HUES6 (cell line): ENCODE measurements around the gene KLRC3.
"Not testable (repeated sequence)": the region's sequence is repeated elsewhere in the genome, so short reads cannot be mapped to it uniquely, and the experiment has no call there.

Experiments used
- H3K27ac ChIP-seq: 2 replicates; pipeline ENCODE4 v1.7.0; 2013; ENCODE audit warnings: low read depth, mild to moderate bottlenecking, low read length, inconsistent platforms
- H3K27me3 ChIP-seq: 2 replicates; pipeline ENCODE4 v1.6.1; 2013; ENCODE audit warnings: low read length; ENCODE audit not compliant: control insufficient read depth, insufficient read depth
- H3K36me3 ChIP-seq: 2 replicates; pipeline ENCODE4 v1.6.1; 2013; ENCODE audit warnings: low read length; ENCODE audit not compliant: control insufficient read depth, insufficient read depth
- H3K4me1 ChIP-seq: 2 replicates; pipeline ENCODE4 v1.6.1; 2013; ENCODE audit warnings: low read length; ENCODE audit not compliant: control insufficient read depth, insufficient read depth
- H3K4me3 ChIP-seq: 2 replicates; pipeline ENCODE4 v1.5.1; 2013; ENCODE audit warnings: low read depth, low read length
- H3K9ac ChIP-seq: one replicate; pipeline ENCODE4 v1.6.1; 2013; ENCODE audit warnings: mild to moderate bottlenecking, low read length
- H3K9me3 ChIP-seq: 2 replicates; pipeline ENCODE4 v1.6.1; 2013; ENCODE audit warnings: low read depth, low read length; ENCODE audit not compliant: control insufficient read depth, insufficient read depth

Gene KLRC3

DNA sequence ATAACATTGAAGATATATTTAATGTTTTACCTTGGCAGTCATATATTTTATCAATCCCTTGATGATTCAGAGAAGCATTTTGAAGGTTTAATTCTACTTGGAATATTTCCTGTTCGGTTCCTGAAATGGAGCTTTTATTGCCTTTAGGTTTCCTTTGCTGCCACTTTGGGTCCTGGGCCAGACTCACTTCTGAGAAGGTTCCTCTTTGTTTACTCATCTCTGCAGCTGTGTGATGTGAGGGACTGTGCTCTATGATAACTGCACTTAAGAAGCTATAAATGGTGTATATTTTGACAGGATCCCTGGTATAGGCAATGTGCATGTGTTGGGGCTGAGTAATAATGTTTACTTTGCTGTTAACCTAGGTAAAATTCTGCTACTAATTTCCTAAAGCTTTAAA lies at the start of gene KLRC3:
KLRC3 (minus strand) TSS at position 262 of the 400 bp plus-strand sequence; CDS start at position 217, 45 bp downstream.
- H3K4me3 ChIP-seq, H3K9ac ChIP-seq, H3K27me3 ChIP-seq, H3K27ac ChIP-seq, H3K9me3 ChIP-seq, H3K4me1 ChIP-seq, H3K36me3 ChIP-seq: not testable (repeated sequence)

DNA sequence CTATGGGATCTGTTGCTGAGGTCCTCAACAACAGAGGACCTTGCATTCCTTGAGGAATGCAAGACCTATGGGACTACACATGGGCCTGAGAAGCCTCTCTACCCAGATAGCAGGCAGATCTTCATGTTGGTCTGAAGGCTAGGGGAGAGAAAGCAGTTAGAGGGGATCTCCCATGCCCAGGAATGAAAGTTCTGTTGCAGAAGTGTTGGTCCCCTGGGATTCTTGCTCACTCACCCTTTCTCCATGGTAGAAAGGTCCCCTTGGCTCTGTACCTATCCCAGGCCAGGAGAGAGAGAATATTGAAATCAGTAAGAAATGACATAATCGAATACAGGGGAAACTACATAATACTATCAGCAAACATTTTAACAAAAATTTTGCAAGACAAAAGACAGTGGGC lies 49.3 kb upstream of the KLRC3 start:
- no peaks in the 10 kb centered on the region; the same call in none of the 2 replicates for H3K9me3 ChIP-seq
- H3K4me1 ChIP-seq = no peaks in the 10 kb centered on the region
- H3K36me3 ChIP-seq = no peaks in the 10 kb centered on the region
- no peaks in the 10 kb centered on the region for H3K27me3 ChIP-seq
- no peak overlapping the region for H3K9ac ChIP-seq
- H3K4me3 ChIP-seq = no peak overlapping the region
- H3K27ac ChIP-seq = no peak overlapping the region

DNA sequence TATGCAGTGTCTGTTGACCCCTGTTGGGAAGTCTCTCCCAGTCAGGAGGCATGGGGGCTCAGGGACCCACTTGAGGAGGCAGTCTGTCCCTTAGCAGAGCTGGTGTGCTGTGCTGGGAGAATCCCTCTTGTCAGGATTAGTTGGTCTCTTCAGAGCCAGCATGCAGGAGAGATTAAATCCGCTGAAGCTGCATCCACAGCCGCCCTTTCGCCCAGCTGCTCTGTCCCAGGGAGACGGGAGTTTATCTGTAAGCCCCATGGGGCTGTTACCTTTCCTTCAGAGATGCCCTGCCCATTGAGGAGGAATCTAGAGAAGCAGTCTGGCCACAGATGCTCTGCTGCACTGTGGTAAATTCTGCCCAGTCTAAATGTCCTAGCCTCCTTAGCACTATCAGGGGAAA lies 45.9 kb upstream of the KLRC3 start:
- Histone ChIP-seq H3K4me3 (no peak overlapping the region), H3K9ac (no peak overlapping the region), H3K27me3 (no peaks in the 10 kb centered on the region)

DNA sequence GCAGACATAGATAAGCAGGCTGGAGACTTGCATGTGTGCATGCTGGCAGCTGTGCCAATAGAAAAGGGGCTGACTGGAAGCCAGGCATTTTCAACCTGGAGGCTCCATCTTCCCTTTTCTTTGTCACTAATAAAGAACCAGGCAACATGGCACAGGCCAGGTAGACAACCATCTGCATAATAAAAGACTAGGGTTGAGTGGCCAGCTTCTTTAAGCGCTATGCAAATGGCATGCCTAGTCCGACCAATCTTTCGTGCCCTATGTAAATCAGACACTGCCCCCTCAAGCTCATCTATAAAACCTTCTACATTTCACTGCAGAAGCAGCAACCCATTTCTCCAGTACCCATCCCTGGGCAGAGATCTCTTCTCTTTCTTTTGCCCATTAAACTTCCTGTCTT lies 37.4 kb upstream of the KLRC3 start:
- Histone ChIP-seq H3K4me1 (peaks cover 10% of the 10 kb centered on the region), H3K9ac (no peak overlapping the region), H3K9me3 (peaks cover 7% of the 10 kb centered on the region; the same call in 1 of the 2 replicates), H3K36me3 (no peaks in the 10 kb centered on the region), H3K27ac (peak overlapping the region; percentile 73), H3K27me3 (no peaks in the 10 kb centered on the region), H3K4me3 (no peak overlapping the region)

More for the DNA sequence above, 45.9 kb upstream of the KLRC3 start:
- no peaks in the 10 kb centered on the region for H3K36me3 ChIP-seq
- no peak overlapping the region for H3K27ac ChIP-seq
- no peaks in the 10 kb centered on the region for H3K4me1 ChIP-seq
- no peaks in the 10 kb centered on the region; the same call in none of the 2 replicates for H3K9me3 ChIP-seq

DNA sequence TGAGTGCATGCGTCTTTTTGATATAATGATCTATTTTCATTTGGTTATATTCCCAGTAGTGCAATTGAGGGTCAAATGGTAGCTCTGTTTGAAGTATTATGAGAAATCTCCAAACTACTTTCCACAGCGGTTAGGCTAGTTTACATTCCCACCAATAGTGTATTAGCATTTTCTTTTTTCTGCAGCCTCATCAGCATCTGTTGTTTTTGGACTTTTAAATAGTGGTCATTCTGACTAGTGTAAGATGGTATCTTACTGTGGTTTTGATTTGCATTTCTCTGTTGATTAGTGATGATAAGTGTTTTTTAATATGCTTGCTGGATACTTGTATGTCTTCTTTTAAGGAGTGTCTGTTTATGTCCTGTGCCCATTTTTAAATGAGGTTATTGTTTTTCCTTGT lies 36.5 kb upstream of the KLRC3 start:
- H3K27me3 ChIP-seq = no peaks in the 10 kb centered on the region
- no peak overlapping the region for H3K4me3 ChIP-seq
- H3K4me1 ChIP-seq = peaks cover 10% of the 10 kb centered on the region
- peaks cover 7% of the 10 kb centered on the region; the same call in 1 of the 2 replicates for H3K9me3 ChIP-seq
- H3K36me3 ChIP-seq = no peaks in the 10 kb centered on the region
- no peak overlapping the region for H3K27ac ChIP-seq
- H3K9ac ChIP-seq = no peak overlapping the region

DNA sequence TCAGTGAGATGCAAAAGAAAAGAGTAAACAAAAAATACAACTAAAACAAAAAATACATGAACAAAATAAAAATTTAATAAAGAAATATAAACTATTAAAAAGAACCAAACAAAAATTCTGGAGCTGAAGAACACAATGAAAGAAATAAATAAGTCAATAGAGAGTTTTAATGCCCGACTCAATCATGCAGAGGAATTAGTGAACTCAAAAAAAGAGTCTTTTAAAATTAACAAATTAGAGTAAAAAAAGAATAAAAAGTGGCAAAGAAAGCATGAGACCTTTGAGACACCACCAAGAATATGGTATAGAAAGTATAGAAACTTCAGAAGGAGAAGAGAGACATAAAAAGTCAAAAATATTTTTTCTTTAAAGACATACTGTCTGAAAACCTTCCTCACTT lies 35.4 kb upstream of the KLRC3 start:
- no peaks in the 10 kb centered on the region for H3K27me3 ChIP-seq
- H3K4me3 ChIP-seq = no peak overlapping the region
- no peak overlapping the region for H3K27ac ChIP-seq
- no peak overlapping the region for H3K9ac ChIP-seq
- H3K4me1 ChIP-seq = peaks cover 10% of the 10 kb centered on the region
- no peaks in the 10 kb centered on the region for H3K36me3 ChIP-seq
- H3K9me3 ChIP-seq = peaks cover 7% of the 10 kb centered on the region; the same call in 1 of the 2 replicates

DNA sequence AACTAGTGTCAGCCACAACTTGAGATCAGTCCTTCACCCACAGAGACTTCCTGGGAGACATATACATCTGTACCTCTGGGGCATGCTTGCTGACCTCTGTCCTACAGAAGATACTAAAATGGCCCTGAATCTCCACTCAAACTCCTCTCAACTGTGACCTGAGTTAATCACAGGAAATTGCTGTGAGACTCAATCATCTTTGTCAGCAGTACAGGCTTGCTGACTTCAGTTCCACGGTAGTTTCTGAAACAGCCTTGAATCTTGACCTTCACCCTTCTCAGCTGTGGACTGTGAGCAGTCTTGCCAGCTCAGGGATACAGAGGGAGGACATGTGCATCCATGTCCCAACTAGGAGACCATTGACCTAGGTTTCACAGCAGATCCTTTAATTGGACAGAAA lies 34.1 kb upstream of the KLRC3 start:
- H3K4me3 ChIP-seq = no peak overlapping the region
- no peak overlapping the region for H3K9ac ChIP-seq
- H3K27ac ChIP-seq = no peak overlapping the region

DNA sequence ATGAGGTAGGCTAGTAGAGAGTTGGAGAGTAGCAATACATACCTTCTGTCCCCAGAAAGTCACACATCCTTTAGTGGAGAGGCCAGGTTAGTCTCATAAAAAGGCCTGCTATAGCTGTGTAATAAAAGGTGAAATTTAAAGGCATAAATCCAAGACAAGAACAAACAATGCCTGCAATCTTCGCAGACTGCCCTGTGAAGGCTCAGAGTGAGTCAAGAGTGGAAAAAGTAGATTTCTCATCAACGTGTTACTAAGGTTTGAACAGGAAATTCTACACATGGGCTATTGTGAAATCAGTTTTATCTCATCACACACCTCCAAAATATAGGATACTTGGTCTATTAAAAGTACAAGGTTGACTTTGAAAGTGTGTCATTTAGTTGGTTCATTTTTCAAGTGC lies 32.8 kb upstream of the KLRC3 start, which contains the start of gene KLRC1:
KLRC1 (minus strand) TSS at position 222 of the 400 bp plus-strand sequence. CDS start 2,221 bp downstream, outside the sequence.
- H3K4me3 ChIP-seq = no peak within 1 kb of the TSS
- no peaks in the 10 kb centered on the region for H3K36me3 ChIP-seq
- H3K9me3 ChIP-seq = peaks cover 7% of the 10 kb centered on the region; the same call in 1 of the 2 replicates
- no peak within 1 kb of the TSS for H3K27ac ChIP-seq
- H3K4me1 ChIP-seq = peaks cover 9% of the 10 kb centered on the region
- H3K27me3 ChIP-seq = no peaks in the 10 kb centered on the region
- no peak within 1 kb of the TSS for H3K9ac ChIP-seq

More for the DNA sequence above, 34.1 kb upstream of the KLRC3 start:
- H3K9me3 ChIP-seq = peaks cover 7% of the 10 kb centered on the region; the same call in 1 of the 2 replicates
- H3K36me3 ChIP-seq = no peaks in the 10 kb centered on the region
- peaks cover 10% of the 10 kb centered on the region for H3K4me1 ChIP-seq
- no peaks in the 10 kb centered on the region for H3K27me3 ChIP-seq

DNA sequence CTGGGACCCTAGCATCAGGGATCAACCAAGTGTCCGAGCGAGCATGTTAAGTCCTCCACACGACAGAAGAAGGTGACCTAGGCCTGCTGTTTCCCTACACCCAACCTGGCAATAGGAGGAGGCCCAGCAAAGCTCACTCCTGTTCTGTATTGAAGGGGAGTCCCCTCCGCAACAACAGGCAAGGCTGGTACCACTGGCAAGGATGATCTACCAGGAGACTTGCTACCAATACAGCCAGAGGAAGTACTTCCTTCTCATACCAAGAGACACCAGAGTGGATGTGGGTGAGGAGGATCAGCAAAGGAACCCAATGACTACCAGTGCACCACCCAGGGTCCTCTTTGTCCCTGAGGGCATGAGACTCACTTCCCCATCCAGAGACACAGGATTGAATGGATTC lies 27.8 kb upstream of the KLRC3 start:
- no peaks in the 10 kb centered on the region for H3K9me3 ChIP-seq
- no peak overlapping the region for H3K27ac ChIP-seq
- no peak overlapping the region for H3K9ac ChIP-seq
- no peaks in the 10 kb centered on the region for H3K27me3 ChIP-seq
- H3K4me1 ChIP-seq = no peaks in the 10 kb centered on the region
- no peak overlapping the region for H3K4me3 ChIP-seq
- H3K36me3 ChIP-seq = no peaks in the 10 kb centered on the region

- H3K27ac ChIP-seq, H3K36me3 ChIP-seq, H3K9ac ChIP-seq: not testable (repeated sequence)
These were observed 25.7 kb upstream of the KLRC3 start for GRCh38 chr12:10446052-10446451.

GRCh38 chr12:10441144-10441543 lies 20.7 kb upstream of the KLRC3 start:
- H3K9me3 ChIP-seq, H3K27me3 ChIP-seq, H3K27ac ChIP-seq, H3K4me3 ChIP-seq, H3K36me3 ChIP-seq, H3K9ac ChIP-seq, H3K4me1 ChIP-seq: not testable (repeated sequence)

More at GRCh38 chr12:10446052-10446451, 25.7 kb upstream of the KLRC3 start:
- not testable (repeated sequence) for H3K4me1 ChIP-seq, H3K27me3 ChIP-seq, H3K9me3 ChIP-seq, H3K4me3 ChIP-seq
